ENCODE results near the gene PIK3R6.

GRCh38 chr17:8910969-8911604 is 43.6 kb upstream of the PIK3R6 start:
- TF ChIP-seq CTCF (IDR thresholded peaks at IDR 0.05) (no peak), POLR2A (IDR thresholded peaks at IDR 0.05) (no peak)

All from esophagus squamous epithelium (tissue), 4 donors.